Chondrocyte (in vitro differentiated cells): Measurements from ENCODE around the gene PLXNC1. TPM values are rescaled to one million over a fixed set of nuclear protein-coding genes. Genes with fewer than 3 reads are reported as not detected.

ENCODE experiments used
- DNase-seq: peaks from one replicate; pipeline ENCODE4 v3.0.0; 2021; ENCODE audit warnings: mixed read lengths, low spot score
- H3K27ac Mint-ChIP-seq: one replicate; pipeline ENCODE4 v1.8.0; 2021; ENCODE audit warnings: mild to moderate bottlenecking, moderate library complexity, mixed read lengths; ENCODE audit not compliant: unreplicated experiment
- H3K27me3 Mint-ChIP-seq: 2 replicates; pipeline ENCODE4 v1.8.0; 2021; ENCODE audit warnings: low read depth, mixed read lengths
- H3K36me3 Mint-ChIP-seq: 2 replicates; pipeline ENCODE4 v1.8.0; 2021; ENCODE audit warnings: low read depth, mixed read lengths
- H3K4me1 Mint-ChIP-seq: 2 replicates; pipeline ENCODE4 v1.8.0; 2021; ENCODE audit warnings: low read depth, mild to moderate bottlenecking, mixed read lengths
- H3K4me3 Mint-ChIP-seq: one replicate; pipeline ENCODE4 v1.8.0; 2021; ENCODE audit warnings: mild to moderate bottlenecking, moderate library complexity, mixed read lengths; ENCODE audit not compliant: unreplicated experiment
- H3K9me3 Mint-ChIP-seq: 2 replicates; pipeline ENCODE4 v1.8.0; 2021; ENCODE audit warnings: low read depth, mixed read lengths
- CTCF ChIP-seq: fragments of 200-600 bp; sonication (generic); IDR thresholded peaks from 2 replicates; pipeline ENCODE4 v1.5.0; 2021; ENCODE audit warnings: antibody characterized with exemption, mild to moderate bottlenecking, moderate library complexity
- total RNA-seq: library from RNA; stranded (reverse); gene quantifications from 3 replicates; pipeline ENCODE4 v1.2.1, GENCODE V29; 2021

The PLXNC1 gene
- total RNA-seq, 1 donor from 2014 or later: 0.67 TPM

GRCh38 chr12:94204499-94205247, 56.3 kb downstream of the PLXNC1 start:
- Mint-ChIP-seq H3K36me3 (no peaks in the 10 kb centered on the region), H3K4me1 (peaks cover 45% of the 10 kb centered on the region), H3K27ac (no peak overlapping the region), H3K27me3 (no peaks in the 10 kb centered on the region), H3K9me3 (no peaks in the 10 kb centered on the region), H3K4me3 (no peak overlapping the region)
- TF ChIP-seq CTCF: no peak
- DNase-seq: no peak

GRCh38 chr12:94205822-94206221, 57.4 kb downstream of the PLXNC1 start:
- no peak overlapping the region for H3K27ac Mint-ChIP-seq
- no peaks in the 10 kb centered on the region for H3K9me3 Mint-ChIP-seq
- H3K4me1 Mint-ChIP-seq: peaks cover 45% of the 10 kb centered on the region
- no peaks in the 10 kb centered on the region for H3K27me3 Mint-ChIP-seq
- DNase-seq: no peak
- H3K4me3 Mint-ChIP-seq: no peak overlapping the region
- TF ChIP-seq CTCF: no peak
- H3K36me3 Mint-ChIP-seq: no peaks in the 10 kb centered on the region

- Mint-ChIP-seq H3K27ac (no peak overlapping the region), H3K36me3 (no peaks in the 10 kb centered on the region), H3K9me3 (peaks cover 3% of the 10 kb centered on the region), H3K4me1 (peaks cover 45% of the 10 kb centered on the region), H3K27me3 (no peaks in the 10 kb centered on the region), H3K4me3 (no peak overlapping the region)
- no peak for TF ChIP-seq CTCF
- no peak for DNase-seq
Observed at GRCh38 chr12:94206886-94207285, 58.5 kb downstream of the PLXNC1 start.

- Mint-ChIP-seq H3K4me1 (peaks cover 45% of the 10 kb centered on the region), H3K36me3 (no peaks in the 10 kb centered on the region), H3K27ac (peak overlapping the region; percentile 86), H3K27me3 (no peaks in the 10 kb centered on the region), H3K9me3 (peaks cover 3% of the 10 kb centered on the region), H3K4me3 (peak overlapping the region; percentile 53)
- DNase-seq: no peak
- TF ChIP-seq CTCF: no peak
Observed at GRCh38 chr12:94207467-94207848, 59.1 kb downstream of the PLXNC1 start.

GRCh38 chr12:94207849-94208621, 59.7 kb downstream of the PLXNC1 start:
- H3K27me3 Mint-ChIP-seq: no peaks in the 10 kb centered on the region
- TF ChIP-seq CTCF: no peak
- peaks cover 45% of the 10 kb centered on the region for H3K4me1 Mint-ChIP-seq
- H3K27ac Mint-ChIP-seq: peak overlapping the region; percentile 86
- H3K36me3 Mint-ChIP-seq: no peaks in the 10 kb centered on the region
- no peak for DNase-seq
- H3K4me3 Mint-ChIP-seq: peak overlapping the region; percentile 53
- peaks cover 3% of the 10 kb centered on the region for H3K9me3 Mint-ChIP-seq
